ENCODE data around the gene NFE2L2. TPM values are rescaled to one million over a fixed set of nuclear protein-coding genes. Genes with fewer than 3 reads are reported as not detected.

The NFE2L2 gene
- total RNA-seq, 4 donors from 2014 or later = 33.0 to 93.3 (median 59.1) TPM

GRCh38 chr2:177275040-177275742 is 10.7 kb upstream of the NFE2L2 start:
- ATAC-seq (peak; percentile 64 to 78), DNase-seq (no peak)
- Histone ChIP-seq H3K27ac (peak overlapping the region in 2 of 4 donors; percentile 31 to 35), H3K27me3 (no peaks in the 10 kb centered on the region), H3K36me3 (no peaks in the 10 kb centered on the region), H3K4me1 (peaks cover 22 to 42% of the 10 kb centered on the region in 2 donors), H3K9me3 (no peaks in the 10 kb centered on the region), H3K4me3 (no peak overlapping the region)
- in situ Hi-C loops (cut with MboI; ENCODE audit: low sequenced_read_pairs in 4 of 4) (loop anchor here in 2 of 4 donors (10.0 to 25.0 kb wide), 2 partner anchors 50 to 88 kb away; no protein-coding TSS in a partner anchor), intact Hi-C loops (cut with DNase I; ENCODE audit: low total_unique reads) (no loop called here)
- TF ChIP-seq CTCF (IDR thresholded peaks at IDR 0.05 in 4 of 5, conservative IDR thresholded peaks at IDR 0.05 in 1 of 5) = no peak
- no peak for TF ChIP-seq POLR2A (IDR thresholded peaks at IDR 0.05)

GRCh38 chr2:177273408-177273807 is 8.9 kb upstream of the NFE2L2 start:
- H3K9me3 ChIP-seq = no peaks in the 10 kb centered on the region
- peaks cover 22 to 33% of the 10 kb centered on the region in 2 donors for H3K4me1 ChIP-seq
- DNase-seq = no peak
- no peaks in the 10 kb centered on the region for H3K36me3 ChIP-seq
- H3K27ac ChIP-seq = peak overlapping the region in 1 of 4 donors; percentile 49
- H3K4me3 ChIP-seq = no peak overlapping the region
- peak in 1 of 2 donors; percentile 50 for ATAC-seq
- in situ Hi-C loops (cut with MboI; ENCODE audit: low sequenced_read_pairs in 4 of 4) (loop anchor here in 1 of 4 donors (10.0 kb wide), 1 partner anchor 51 kb away; no protein-coding TSS in a partner anchor), intact Hi-C loops (cut with DNase I; ENCODE audit: low total_unique reads) (no loop called here)
- TF ChIP-seq CTCF (IDR thresholded peaks at IDR 0.05 in 4 of 5, conservative IDR thresholded peaks at IDR 0.05 in 1 of 5) = no peak
- TF ChIP-seq POLR2A (IDR thresholded peaks at IDR 0.05) = no peak
- no peaks in the 10 kb centered on the region for H3K27me3 ChIP-seq

GRCh38 chr2:177272765-177273164 is 8.2 kb upstream of the NFE2L2 start:
- no peaks in the 10 kb centered on the region for H3K36me3 ChIP-seq
- H3K4me3 ChIP-seq = no peak overlapping the region
- intact Hi-C loops (cut with DNase I; ENCODE audit: low total_unique reads) (no loop called here), in situ Hi-C loops (cut with MboI; ENCODE audit: low sequenced_read_pairs in 4 of 4) (loop anchor here in 1 of 4 donors (10.0 kb wide), 1 partner anchor 52 kb away; no protein-coding TSS in a partner anchor)
- DNase-seq = no peak
- peaks cover 22 to 33% of the 10 kb centered on the region in 2 donors for H3K4me1 ChIP-seq
- TF ChIP-seq CTCF (IDR thresholded peaks at IDR 0.05 in 4 of 5, conservative IDR thresholded peaks at IDR 0.05 in 1 of 5) (no peak), POLR2A (IDR thresholded peaks at IDR 0.05) (no peak)
- no peaks in the 10 kb centered on the region for H3K9me3 ChIP-seq
- ATAC-seq = no peak
- H3K27ac ChIP-seq = no peak overlapping the region
- no peaks in the 10 kb centered on the region for H3K27me3 ChIP-seq

GRCh38 chr2:177271981-177272666 is 7.6 kb upstream of the NFE2L2 start:
- Histone ChIP-seq H3K4me3 (no peak overlapping the region), H3K4me1 (peaks cover 22 to 33% of the 10 kb centered on the region in 2 donors), H3K36me3 (no peaks in the 10 kb centered on the region), H3K9me3 (no peaks in the 10 kb centered on the region), H3K27ac (no peak overlapping the region), H3K27me3 (no peaks in the 10 kb centered on the region)
- intact Hi-C loops (cut with DNase I; ENCODE audit: low total_unique reads) = no loop called here
- DNase-seq = no peak
- in situ Hi-C loops (cut with MboI; ENCODE audit: low sequenced_read_pairs in 4 of 4) = loop anchor here in 1 of 4 donors (10.0 kb wide), 1 partner anchor 53 kb away; no protein-coding TSS in a partner anchor
- no peak for ATAC-seq
- TF ChIP-seq POLR2A (IDR thresholded peaks at IDR 0.05) = no peak
- no peak for TF ChIP-seq CTCF (IDR thresholded peaks at IDR 0.05 in 4 of 5, conservative IDR thresholded peaks at IDR 0.05 in 1 of 5)

Measured in gastrocnemius medialis (tissue), 4 donors.